ENCODE results near the gene EI24. TPM values are rescaled to one million over a fixed set of nuclear protein-coding genes. Genes with fewer than 3 reads are reported as not detected.

The EI24 gene
- total RNA-seq, 4 donors from 2014 or later, result 53.9 to 107 (median 80.4) TPM

GRCh38 chr11:125600663-125601062, 31.4 kb downstream of the EI24 start:
- peaks cover 0 to 69% (median 28%) of the 10 kb centered on the region in 4 donors for H3K36me3 ChIP-seq
- in situ Hi-C loops (cut with MboI; ENCODE audit: low pct_ligation_motif_present in 1 of 4, low pct_unique_long_range_greater_than_20kb in 1 of 4, low sequenced_read_pairs in 3 of 4), result loop anchor here in 2 of 4 donors (25.0 kb wide), 2 partner anchors 287 to 612 kb away; partner anchors contain the start of genes FAM118B (in 1 of the 2), HYLS1 (in 1 of the 2) and RPUSD4 (in 1 of the 2)

GRCh38 chr11:125603207-125603606, 33.9 kb downstream of the EI24 start:
- Histone ChIP-seq H3K36me3 (peaks cover 0 to 84% (median 40%) of the 10 kb centered on the region in 4 donors), H3K4me3 (no peak overlapping the region), H3K27ac (no peak overlapping the region), H3K9me3 (no peaks in the 10 kb centered on the region), H3K27me3 (no peaks in the 10 kb centered on the region), H3K4me1 (peaks cover 0 to 3% (median 0%) of the 10 kb centered on the region in 4 donors)
- intact Hi-C loops (cut with DNase I; ENCODE audit: low total_unique reads), result no loop called here
- 84 to 94% methylated on average over 2 to 3 of the region's 3 CpGs for WGBS, 2 donors (ENCODE audit: low coverage in 1 of 2)
- in situ Hi-C loops (cut with MboI; ENCODE audit: low pct_ligation_motif_present in 1 of 4, low pct_unique_long_range_greater_than_20kb in 1 of 4, low sequenced_read_pairs in 3 of 4), result loop anchor here in 2 of 4 donors (25.0 kb wide), 2 partner anchors 284 to 609 kb away; partner anchors contain the start of genes FAM118B (in 1 of the 2), HYLS1 (in 1 of the 2) and RPUSD4 (in 1 of the 2)
- no peak for DNase-seq
- TF ChIP-seq CTCF (IDR thresholded peaks at IDR 0.05) (no peak), POLR2A (IDR thresholded peaks at IDR 0.05) (no peak), POLR2AphosphoS5 (IDR thresholded peaks at IDR 0.05) (no peak), EP300 (IDR thresholded peaks at IDR 0.05; ENCODE audit: low read depth) (no peak)

More at GRCh38 chr11:125600663-125601062, 31.4 kb downstream of the EI24 start:
- H3K27me3 ChIP-seq, result no peaks in the 10 kb centered on the region
- intact Hi-C loops (cut with DNase I; ENCODE audit: low total_unique reads), result no loop called here
- WGBS, 2 donors (ENCODE audit: low coverage in 1 of 2), result 98 to 100% methylated on average over 1 to 2 of the region's 2 CpGs
- H3K9me3 ChIP-seq, result no peaks in the 10 kb centered on the region
- no peak for DNase-seq
- H3K4me3 ChIP-seq, result no peak overlapping the region
- no peak overlapping the region for H3K27ac ChIP-seq
- TF ChIP-seq POLR2A (IDR thresholded peaks at IDR 0.05), result no peak
- no peak for TF ChIP-seq CTCF (IDR thresholded peaks at IDR 0.05)
- no peak for TF ChIP-seq POLR2AphosphoS5 (IDR thresholded peaks at IDR 0.05)
- TF ChIP-seq EP300 (IDR thresholded peaks at IDR 0.05; ENCODE audit: low read depth), result no peak
- peaks cover 0 to 3% (median 3%) of the 10 kb centered on the region in 4 donors for H3K4me1 ChIP-seq

GRCh38 chr11:125605417-125605816, 36.1 kb downstream of the EI24 start:
- no peaks in the 10 kb centered on the region for H3K4me1 ChIP-seq
- no peak overlapping the region for H3K27ac ChIP-seq
- TF ChIP-seq EP300 (IDR thresholded peaks at IDR 0.05; ENCODE audit: low read depth) (no peak), POLR2AphosphoS5 (IDR thresholded peaks at IDR 0.05) (no peak), CTCF (IDR thresholded peaks at IDR 0.05) (no peak), POLR2A (IDR thresholded peaks at IDR 0.05) (no peak)
- intact Hi-C loops (cut with DNase I; ENCODE audit: low total_unique reads), result no loop called here
- in situ Hi-C loops (cut with MboI; ENCODE audit: low pct_ligation_motif_present in 1 of 4, low pct_unique_long_range_greater_than_20kb in 1 of 4, low sequenced_read_pairs in 3 of 4), result loop anchor here in 2 of 4 donors (25.0 kb wide), 2 partner anchors 282 to 607 kb away; partner anchors contain the start of genes FAM118B (in 1 of the 2), HYLS1 (in 1 of the 2) and RPUSD4 (in 1 of the 2)
- H3K4me3 ChIP-seq, result no peak overlapping the region
- peaks cover 0 to 88% (median 43%) of the 10 kb centered on the region in 4 donors for H3K36me3 ChIP-seq
- no peaks in the 10 kb centered on the region for H3K9me3 ChIP-seq
- no peak for DNase-seq
- no peaks in the 10 kb centered on the region for H3K27me3 ChIP-seq

- Histone ChIP-seq H3K4me3 (no peak overlapping the region), H3K27ac (no peak overlapping the region), H3K27me3 (no peaks in the 10 kb centered on the region), H3K36me3 (peaks cover 0 to 88% (median 41%) of the 10 kb centered on the region in 4 donors), H3K4me1 (no peaks in the 10 kb centered on the region), H3K9me3 (no peaks in the 10 kb centered on the region)
- no peak for DNase-seq
- intact Hi-C loops (cut with DNase I; ENCODE audit: low total_unique reads) (no loop called here), in situ Hi-C loops (cut with MboI; ENCODE audit: low pct_ligation_motif_present in 1 of 4, low pct_unique_long_range_greater_than_20kb in 1 of 4, low sequenced_read_pairs in 3 of 4) (loop anchor here in 2 of 4 donors (25.0 kb wide), 2 partner anchors 278 to 603 kb away; partner anchors contain the start of genes FAM118B (in 1 of the 2), HYLS1 (in 1 of the 2) and RPUSD4 (in 1 of the 2))
- 77 to 83% methylated on average over 6 to 7 of the region's 7 CpGs for WGBS, 2 donors (ENCODE audit: low coverage in 1 of 2)
- no peak for TF ChIP-seq POLR2A (IDR thresholded peaks at IDR 0.05)
- TF ChIP-seq CTCF (IDR thresholded peaks at IDR 0.05), result no peak
- no peak for TF ChIP-seq EP300 (IDR thresholded peaks at IDR 0.05; ENCODE audit: low read depth)
- no peak for TF ChIP-seq POLR2AphosphoS5 (IDR thresholded peaks at IDR 0.05)
Measured at GRCh38 chr11:125609545-125609944, 40.3 kb downstream of the EI24 start.
